HG02759 (cell line): Measurements from ENCODE around the gene MAML2.

ENCODE experiments used
- ATAC-seq: cut with Tn5 transposase; IDR thresholded peaks from one replicate; pipeline ENCODE4 v1.9.1; 2021; ENCODE audit warnings: mild to moderate bottlenecking, moderate library complexity; ENCODE audit not compliant: unreplicated experiment

Gene MAML2

DNA sequence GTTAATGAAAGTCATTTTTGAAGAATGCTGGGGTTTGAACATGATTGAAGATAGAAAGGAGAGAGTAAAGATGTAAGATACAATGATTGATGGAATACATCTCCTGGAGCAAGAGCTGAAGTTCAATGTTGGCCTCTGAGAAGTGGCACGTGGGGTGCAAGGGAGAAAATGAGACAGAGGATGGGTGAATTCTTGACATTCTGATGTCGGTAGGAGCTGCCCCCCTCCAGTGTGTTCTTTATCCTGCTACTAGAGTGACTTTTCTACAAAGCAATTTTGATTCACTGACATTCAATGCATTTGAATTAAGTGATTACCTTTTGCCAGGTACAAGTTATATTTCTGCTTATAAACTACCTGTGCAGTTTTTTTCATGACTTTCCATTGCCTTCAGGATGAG, 260.1 kb downstream of the MAML2 start:
- no peak for ATAC-seq

DNA sequence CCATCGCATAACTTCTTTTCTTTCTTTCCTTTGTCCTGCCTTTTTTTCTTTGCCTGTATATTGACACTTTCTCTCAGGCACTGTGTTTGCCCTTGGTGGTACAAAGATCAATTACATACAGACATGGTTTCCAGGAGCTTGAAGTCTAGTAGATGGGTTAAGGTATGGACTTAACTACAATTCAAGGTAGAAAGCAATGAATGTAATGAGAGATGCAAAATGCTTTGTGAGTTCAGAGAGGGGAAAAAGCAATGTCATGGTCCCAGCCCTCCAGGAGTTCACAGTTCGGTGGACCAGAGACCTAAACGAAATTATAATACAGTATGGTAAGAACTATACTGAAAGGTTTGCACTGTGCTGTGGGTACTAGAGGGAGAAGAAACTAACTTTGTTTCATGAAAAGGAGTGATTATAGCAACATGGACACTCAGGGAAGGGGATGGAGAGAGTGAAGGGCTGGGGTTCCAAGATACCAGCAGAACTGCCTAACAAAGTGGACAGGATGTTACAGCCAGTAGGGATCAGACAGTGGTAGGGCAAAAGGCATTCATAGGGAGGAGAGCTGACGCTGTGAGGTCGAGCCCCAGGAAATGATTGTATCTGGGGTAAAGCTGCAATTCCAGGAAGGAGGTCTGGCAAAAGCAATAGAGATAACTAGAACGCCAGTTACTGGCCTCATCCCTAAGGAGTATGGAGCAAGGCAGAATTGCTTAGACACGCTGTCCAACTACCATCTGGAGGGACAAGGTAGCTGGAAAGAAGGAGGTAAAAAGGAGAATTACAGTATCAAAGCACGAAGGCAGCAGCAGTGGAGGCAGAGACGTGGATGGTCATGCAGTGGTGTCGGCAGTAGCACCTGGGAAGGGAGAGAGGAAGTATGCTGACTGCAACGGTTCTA, 260.7 kb downstream of the MAML2 start:
- ATAC-seq = no peak

DNA sequence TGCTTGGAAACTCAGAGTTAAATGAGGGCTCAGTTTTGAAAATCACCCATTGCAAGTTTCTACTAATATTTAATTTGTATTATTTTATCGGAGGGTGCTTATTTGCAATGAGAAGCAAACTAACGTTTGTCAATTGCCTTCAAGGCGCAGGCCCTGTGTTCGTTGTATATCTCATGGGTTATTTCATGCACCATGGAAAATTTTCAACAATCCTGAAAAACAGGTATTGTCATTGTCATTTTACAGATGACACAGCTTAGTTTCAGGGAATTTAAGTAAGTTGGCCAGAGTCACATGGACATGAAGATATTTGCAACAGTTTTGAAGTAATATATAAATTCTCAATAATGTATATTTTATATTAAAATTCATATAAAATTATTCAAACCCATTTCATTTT, 261.4 kb downstream of the MAML2 start:
- no peak for ATAC-seq

- no peak for ATAC-seq
These were observed 263.3 kb downstream of the MAML2 start for GRCh38 chr11:96079691-96080090.

- peak; percentile 85 for ATAC-seq
These were observed 267.4 kb downstream of the MAML2 start for GRCh38 chr11:96075532-96075959.

DNA sequence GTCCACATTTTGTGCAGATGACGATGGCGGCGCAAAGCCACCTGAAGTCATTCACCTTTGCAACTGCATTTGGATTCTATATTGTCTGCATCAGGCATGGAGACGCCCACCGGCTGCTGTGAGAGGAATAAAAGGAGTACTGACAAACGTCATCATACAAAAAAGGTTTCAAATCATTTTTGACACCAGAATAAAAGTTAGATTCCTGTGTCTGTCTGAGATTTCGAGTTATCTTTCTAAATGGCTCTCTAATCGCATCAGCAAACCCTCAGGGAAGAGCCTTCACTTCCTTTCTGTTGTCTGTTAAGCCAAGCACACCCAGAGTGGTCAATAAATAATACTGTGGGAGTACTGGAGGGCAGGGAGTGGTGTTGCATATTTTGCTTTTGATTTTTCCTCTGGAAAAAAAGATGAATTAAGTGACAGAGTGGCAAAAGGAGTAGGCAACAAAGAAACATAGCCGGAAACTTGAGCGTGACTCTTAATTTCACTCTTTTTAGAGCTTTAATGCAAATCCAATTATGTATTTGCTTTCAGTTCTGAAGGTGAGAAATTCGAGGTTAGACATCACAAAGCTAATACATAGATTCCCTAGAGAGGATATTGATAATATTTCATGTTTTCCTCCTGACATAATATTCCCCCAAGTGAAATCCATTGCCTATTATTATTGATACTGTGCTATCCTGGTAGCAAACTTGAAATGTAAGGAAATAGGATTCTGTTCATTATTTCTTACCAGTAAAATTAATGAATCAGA, 268.3 kb downstream of the MAML2 start:
- ATAC-seq = no peak

- peak; percentile 24 for ATAC-seq
These were observed 269.5 kb downstream of the MAML2 start for GRCh38 chr11:96073536-96073935.

DNA sequence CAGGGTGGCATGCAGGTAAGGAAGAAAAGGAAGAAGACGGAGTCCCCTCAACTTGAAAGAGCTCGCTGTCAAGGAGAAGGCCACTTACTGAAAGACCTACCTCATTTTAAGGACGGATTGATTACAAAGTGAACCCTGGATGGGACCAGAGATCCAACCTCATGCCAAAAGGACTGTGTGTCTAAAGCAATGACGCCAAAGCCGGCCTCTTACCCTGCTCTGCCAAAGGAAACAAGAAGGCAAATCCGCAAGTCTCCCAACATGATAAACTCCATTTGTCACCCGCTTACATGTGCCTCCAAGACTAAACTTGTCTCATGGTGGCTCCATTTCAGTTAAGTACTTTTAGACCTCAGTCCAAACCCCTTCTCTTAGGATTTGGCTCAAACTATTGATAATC, 270.4 kb downstream of the MAML2 start:
- no peak for ATAC-seq

DNA sequence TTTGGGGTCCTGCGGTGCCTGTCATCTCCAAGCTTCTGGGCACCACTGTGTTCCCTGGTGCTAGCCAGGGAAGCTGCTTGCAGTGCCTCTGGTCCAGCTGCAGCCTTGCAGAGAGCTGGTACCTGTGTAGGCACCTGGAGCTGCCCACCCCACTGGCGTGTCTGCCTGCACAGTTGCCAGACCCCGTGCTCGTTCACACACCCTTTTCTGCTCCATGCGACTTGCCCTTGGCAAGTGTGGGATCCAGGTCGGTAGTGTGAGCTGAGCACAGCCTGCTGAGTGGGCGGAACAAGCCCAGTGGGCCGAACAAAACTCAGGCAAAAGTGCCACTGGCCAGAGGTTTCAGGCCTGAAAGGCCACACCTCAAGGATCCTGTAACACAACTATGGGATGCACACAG, 272.5 kb downstream of the MAML2 start:
- no peak for ATAC-seq

DNA sequence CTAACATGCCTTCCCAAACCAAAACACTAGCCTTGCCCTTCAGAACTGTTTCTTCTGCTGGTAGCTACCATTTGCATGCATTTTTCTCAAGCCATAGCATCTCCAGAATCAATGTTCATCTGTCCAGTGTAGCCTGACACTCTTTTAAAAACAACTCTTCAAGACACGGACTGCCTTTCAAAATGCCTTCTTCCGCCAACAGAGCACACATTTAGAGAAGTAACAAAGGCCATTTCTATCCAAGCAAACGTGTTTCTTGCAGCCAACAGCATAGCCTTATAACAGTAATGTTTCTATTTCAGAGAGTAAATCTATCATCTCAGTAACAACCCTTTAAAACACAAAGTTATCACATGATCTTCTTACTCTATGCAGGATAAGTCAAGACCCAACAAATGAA, 275.8 kb downstream of the MAML2 start:
- ATAC-seq = no peak

DNA sequence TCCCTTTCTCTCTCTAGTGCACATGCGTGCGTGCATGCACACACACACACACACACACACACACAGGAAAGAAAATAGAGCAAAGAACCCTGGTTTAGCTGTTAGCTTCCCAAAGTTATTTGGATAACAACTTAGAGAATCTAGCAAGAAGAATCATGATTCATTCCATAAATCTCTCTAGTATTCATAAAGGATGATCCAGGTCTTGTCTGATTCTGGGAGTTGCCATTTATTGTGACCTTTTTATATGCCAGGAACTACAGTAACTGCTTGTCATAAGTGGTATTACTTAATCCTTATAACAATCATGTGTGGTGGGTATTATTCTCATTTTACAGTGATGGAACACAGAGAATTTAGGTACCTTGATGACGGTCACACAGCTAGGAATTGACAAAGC, 277.6 kb downstream of the MAML2 start:
- ATAC-seq = no peak

GRCh38 chr11:96063886-96064285, 279.1 kb downstream of the MAML2 start:
- no peak for ATAC-seq

DNA sequence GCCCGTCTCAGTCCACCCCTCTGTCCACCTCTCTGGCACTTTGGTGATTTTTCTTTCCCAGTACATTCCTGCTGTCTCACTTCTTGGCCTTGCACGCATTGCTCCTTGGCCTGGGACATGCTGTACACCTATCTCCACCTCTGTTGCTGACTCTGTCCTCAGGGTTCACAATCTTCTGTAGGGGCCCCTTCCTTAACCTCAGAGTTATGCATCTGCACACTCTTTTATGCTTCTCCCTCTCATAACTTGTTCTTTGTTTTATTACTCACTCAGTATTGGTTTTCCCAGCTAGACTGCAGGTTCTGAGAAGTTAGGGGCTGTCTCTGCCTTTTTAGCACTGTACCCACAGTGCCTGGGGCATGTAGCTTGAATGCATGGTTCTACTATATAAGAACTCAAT, 279.9 kb downstream of the MAML2 start:
- no peak for ATAC-seq

GRCh38 chr11:96062134-96062533, 280.9 kb downstream of the MAML2 start:
- peak; percentile 88 for ATAC-seq

GRCh38 chr11:96061730-96062129, 281.3 kb downstream of the MAML2 start:
- no peak for ATAC-seq

DNA sequence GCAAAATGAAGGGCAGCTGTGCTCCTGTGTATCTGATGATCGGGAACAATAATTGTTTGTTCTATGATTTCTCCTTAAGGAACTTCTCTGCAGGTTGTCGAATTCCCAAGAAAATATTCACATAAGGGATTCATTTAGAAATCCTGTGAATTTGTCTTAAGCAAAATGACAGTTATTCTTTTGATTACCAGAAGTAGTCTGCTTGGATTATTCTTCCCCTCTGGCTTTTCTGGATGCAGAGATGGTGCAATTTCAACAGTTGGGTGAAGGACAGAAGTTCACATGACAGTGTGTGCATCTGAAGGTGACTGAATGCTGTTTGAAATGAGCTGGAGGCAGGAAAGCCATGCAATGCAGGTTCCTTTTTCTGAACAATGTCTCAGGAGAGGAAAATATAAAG, 281.9 kb downstream of the MAML2 start:
- ATAC-seq = no peak

DNA sequence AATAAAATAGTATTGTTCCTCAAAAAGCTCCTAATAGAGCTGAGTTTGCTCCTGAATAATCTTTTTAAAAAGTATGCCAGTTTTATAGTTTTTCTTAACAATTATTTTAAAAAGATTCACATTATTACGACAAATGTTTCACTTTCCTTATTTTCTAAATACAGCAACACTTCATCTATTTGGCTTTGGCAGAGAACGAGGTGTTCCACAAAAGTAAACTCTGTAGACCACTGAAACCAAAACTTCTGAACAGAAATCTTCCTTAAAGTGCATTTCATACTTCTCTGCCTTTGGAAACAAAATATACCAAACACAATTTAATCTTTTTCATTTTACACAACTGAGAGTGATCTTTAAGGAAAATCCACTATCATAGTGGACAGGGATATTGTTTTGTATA, 285.5 kb downstream of the MAML2 start:
- ATAC-seq = no peak

- ATAC-seq = no peak
These were observed 286.4 kb downstream of the MAML2 start for GRCh38 chr11:96056576-96056975.

DNA sequence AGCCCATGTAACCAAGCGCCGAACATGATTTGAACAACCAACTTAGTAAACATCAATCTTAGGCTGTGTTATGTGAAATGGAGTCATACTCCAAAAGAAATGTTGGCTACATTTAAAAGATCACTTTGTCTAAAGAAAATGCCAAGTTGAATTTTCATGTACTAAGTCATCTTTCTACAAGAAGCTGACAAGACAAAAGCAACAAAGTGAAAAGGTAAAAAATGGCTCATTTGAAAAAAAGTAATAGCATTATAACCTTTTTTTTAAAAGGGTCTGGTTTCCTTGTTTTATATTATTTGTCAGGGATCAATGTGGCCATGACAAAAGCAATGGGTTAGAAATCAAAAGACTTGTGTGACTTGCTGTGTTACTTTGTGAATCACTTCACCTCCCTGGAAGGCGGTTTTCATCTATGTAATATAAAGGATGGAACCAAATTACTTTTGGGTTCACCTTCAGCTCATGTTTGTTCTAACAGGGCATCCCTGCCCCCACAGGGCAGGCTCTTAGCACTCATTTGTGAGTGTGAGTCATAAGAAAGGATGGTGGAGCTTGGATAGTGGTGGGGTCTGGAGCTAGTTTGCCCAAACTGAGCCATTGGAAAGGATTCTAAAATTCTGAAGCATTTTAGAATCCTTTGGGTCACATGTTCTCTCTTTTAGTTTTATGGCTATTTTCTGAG, 287.1 kb downstream of the MAML2 start:
- ATAC-seq = no peak

GRCh38 chr11:96054870-96055705, 287.9 kb downstream of the MAML2 start:
- ATAC-seq = no peak
